GM21515 (cell line): Measurements from ENCODE around the gene TRAF3IP3.

Experiments
- ATAC-seq: cut with Tn5 transposase; IDR thresholded peaks from one replicate; pipeline ENCODE4 v1.9.1; 2021; ENCODE audit not compliant: unreplicated experiment

Gene TRAF3IP3

GRCh38 chr1:209797978-209798639 is 42.3 kb downstream of the TRAF3IP3 start:
- ATAC-seq: no peak

- no peak for ATAC-seq
Observed at GRCh38 chr1:209800984-209801834, 45.4 kb downstream of the TRAF3IP3 start.

GRCh38 chr1:209802117-209802779 is 46.4 kb downstream of the TRAF3IP3 start:
- ATAC-seq: no peak

- ATAC-seq: no peak
Observed at GRCh38 chr1:209802780-209803152, 46.9 kb downstream of the TRAF3IP3 start.

- no peak for ATAC-seq
Observed at GRCh38 chr1:209803568-209803967, 47.7 kb downstream of the TRAF3IP3 start.

- no peak for ATAC-seq
Observed at GRCh38 chr1:209805341-209805781, 49.5 kb downstream of the TRAF3IP3 start.

GRCh38 chr1:209805875-209806760 is 50.3 kb downstream of the TRAF3IP3 start, which contains the start of gene IRF6:
Gene IRF6 (minus strand): TSS chr1:209806142. CDS start chr1:209801413, 4,729 bp downstream.
- peak; percentile 79 for ATAC-seq

GRCh38 chr1:209807509-209807908 is 51.7 kb downstream of the TRAF3IP3 start:
- ATAC-seq: no peak

- no peak for ATAC-seq
Observed at GRCh38 chr1:209808059-209808581, 52.3 kb downstream of the TRAF3IP3 start.

GRCh38 chr1:209809611-209810010 is 53.8 kb downstream of the TRAF3IP3 start:
- ATAC-seq: no peak

GRCh38 chr1:209810783-209811182 is 54.9 kb downstream of the TRAF3IP3 start:
- no peak for ATAC-seq

- no peak for ATAC-seq
Observed at GRCh38 chr1:209813902-209814301, 58.0 kb downstream of the TRAF3IP3 start.

GRCh38 chr1:209815490-209815889 is 59.6 kb downstream of the TRAF3IP3 start:
- ATAC-seq: no peak

- no peak for ATAC-seq
Observed at GRCh38 chr1:209815931-209816341, 60.1 kb downstream of the TRAF3IP3 start.

- no peak for ATAC-seq
Observed at GRCh38 chr1:209816923-209817322, 61.1 kb downstream of the TRAF3IP3 start.

GRCh38 chr1:209817691-209818090 is 61.8 kb downstream of the TRAF3IP3 start:
- ATAC-seq: no peak

GRCh38 chr1:209819058-209819457 is 63.2 kb downstream of the TRAF3IP3 start:
- ATAC-seq: no peak

GRCh38 chr1:209820986-209821385 is 65.1 kb downstream of the TRAF3IP3 start:
- ATAC-seq: no peak

- ATAC-seq: no peak
Observed at GRCh38 chr1:209822706-209823105, 66.9 kb downstream of the TRAF3IP3 start.
